ENCODE measurements around the gene DDX49. TPM values are rescaled to one million over a fixed set of nuclear protein-coding genes. Genes with fewer than 3 reads are reported as not detected.

Gene DDX49
- total RNA-seq, 3 donors from 2014 or later (not counting 1 experiment from before 2014, with no cell fraction given) = 59.3 to 66.9 (median 62.9) TPM

DNA sequence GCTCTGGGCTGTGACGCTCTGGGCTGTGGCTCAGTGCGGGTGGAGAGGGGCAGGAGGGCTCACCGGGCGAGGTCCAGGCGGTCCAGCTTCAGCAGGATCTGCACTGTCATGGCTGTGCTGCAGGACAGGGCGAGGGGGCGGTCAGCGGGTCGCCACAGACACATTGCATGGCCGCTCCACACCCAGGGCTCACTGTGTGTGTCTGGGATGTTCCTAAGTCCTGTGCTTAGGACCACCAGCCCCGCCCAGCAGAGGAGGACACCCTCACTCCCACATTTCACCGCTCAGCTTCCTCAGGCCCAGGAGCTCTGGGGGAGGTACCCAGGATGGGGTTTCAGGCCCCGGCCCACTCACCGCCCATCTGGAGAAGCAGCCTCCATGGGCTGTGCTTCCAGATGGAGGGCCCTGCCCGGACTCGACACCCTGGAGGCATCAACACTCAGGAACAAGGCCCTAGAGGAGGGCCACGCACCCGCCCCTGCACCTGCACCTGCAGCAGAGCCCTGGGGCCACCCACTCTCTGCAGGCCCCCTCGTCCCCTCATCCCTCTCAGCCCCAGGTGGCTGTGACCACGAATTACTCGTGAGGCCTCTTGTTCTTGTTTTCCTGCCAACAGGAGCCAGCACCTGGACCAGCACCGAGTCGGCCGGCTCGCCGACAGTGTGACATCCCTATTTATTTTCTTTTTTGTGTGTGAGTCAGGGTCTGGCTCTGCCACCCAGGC lies 13.8 kb upstream of the DDX49 start:
- Mint-ChIP-seq H3K27me3 (ENCODE audit: low read depth in 2 of 2) (no peaks in the 10 kb centered on the region), H3K4me3 (no peak overlapping the region), H3K4me1 (peaks cover 0 to 5% of the 10 kb centered on the region in 2 donors), H3K27ac (peak overlapping the region; percentile 32 to 41), H3K36me3 (no peaks in the 10 kb centered on the region), H3K9me3 (no peaks in the 10 kb centered on the region)
- TF ChIP-seq, protein P1, sequence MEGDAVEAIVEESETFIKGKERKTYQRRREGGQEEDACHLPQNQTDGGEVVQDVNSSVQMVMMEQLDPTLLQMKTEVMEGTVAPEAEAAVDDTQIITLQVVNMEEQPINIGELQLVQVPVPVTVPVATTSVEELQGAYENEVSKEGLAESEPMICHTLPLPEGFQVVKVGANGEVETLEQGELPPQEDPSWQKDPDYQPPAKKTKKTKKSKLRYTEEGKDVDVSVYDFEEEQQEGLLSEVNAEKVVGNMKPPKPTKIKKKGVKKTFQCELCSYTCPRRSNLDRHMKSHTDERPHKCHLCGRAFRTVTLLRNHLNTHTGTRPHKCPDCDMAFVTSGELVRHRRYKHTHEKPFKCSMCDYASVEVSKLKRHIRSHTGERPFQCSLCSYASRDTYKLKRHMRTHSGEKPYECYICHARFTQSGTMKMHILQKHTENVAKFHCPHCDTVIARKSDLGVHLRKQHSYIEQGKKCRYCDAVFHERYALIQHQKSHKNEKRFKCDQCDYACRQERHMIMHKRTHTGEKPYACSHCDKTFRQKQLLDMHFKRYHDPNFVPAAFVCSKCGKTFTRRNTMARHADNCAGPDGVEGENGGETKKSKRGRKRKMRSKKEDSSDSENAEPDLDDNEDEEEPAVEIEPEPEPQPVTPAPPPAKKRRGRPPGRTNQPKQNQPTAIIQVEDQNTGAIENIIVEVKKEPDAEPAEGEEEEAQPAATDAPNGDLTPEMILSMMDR (IDR thresholded peaks at IDR 0.05) = no peak
- no peaks in the 10 kb centered on the region for H3K4me1 ChIP-seq (ENCODE audit: control insufficient read depth, insufficient read depth, low read length)
- H3K36me3 ChIP-seq (ENCODE audit: control insufficient read depth, insufficient read depth, low read length) = peaks cover 46% of the 10 kb centered on the region
- DNase-seq (peak in 1 of 2 donors; percentile 4), ATAC-seq (no peak)
- no peak overlapping the region for H3K27ac ChIP-seq (ENCODE audit: low read length)
- intact Hi-C loops (cut with micrococcal nuclease) = no loop called here
- H3K9me3 ChIP-seq (ENCODE audit: control insufficient read depth, insufficient read depth, low read length) = no peaks in the 10 kb centered on the region
- WGBS (ENCODE audit: insufficient coverage) = 88% methylated on average over 22 of the region's 26 CpGs
- H3K27me3 ChIP-seq (ENCODE audit: control insufficient read depth, insufficient read depth, low read length) = no peaks in the 10 kb centered on the region
- H3K4me3 ChIP-seq (ENCODE audit: low read length) = no peak overlapping the region

DNA sequence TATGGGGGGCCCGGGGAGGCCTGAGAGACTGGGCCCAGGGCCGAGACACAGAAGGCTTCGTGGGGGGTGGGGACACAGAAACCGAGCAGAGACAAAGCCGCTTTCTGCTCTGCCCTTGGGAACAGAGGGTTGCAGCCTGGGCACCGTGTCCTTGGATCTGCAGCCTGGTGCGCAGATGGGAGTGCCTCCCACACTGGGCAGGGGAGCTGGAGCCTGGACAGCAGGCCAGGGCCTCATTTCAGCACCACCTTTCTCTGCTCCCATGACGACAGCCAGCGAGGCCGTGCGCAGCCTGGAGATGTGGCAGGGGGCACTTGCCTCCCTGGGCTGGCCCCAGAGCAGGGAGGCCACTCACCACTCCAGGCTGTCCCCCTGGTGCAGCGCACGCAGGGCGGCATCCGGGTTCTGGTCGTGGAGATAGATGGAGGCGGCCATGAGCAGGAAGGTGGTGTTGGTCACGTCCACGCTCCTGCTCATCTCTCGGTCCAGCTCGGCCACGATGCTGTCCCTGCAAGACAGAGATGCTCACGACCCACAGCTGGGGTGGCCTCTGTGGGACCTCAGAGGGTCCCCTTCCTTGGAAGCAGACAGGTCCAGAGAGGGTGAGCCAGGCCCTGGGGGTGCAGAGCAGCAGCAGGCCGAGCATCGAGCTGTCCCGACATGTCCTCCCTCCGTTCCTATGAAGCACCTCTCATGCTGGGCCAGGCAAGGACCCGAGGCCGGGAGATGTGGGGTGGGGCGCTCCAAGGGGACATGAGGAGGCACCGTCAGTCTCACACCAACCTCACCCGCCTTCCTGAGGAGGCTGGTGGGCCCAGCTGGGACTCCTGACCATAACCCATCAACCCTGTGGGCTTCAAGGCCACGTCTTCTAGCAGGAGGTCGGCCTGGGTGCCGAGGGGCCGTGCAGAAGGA lies 12.7 kb upstream of the DDX49 start:
- H3K36me3 ChIP-seq (ENCODE audit: control insufficient read depth, insufficient read depth, low read length) = peaks cover 43% of the 10 kb centered on the region
- WGBS (ENCODE audit: insufficient coverage) = 97% methylated on average over 36 of the region's 36 CpGs

DNA sequence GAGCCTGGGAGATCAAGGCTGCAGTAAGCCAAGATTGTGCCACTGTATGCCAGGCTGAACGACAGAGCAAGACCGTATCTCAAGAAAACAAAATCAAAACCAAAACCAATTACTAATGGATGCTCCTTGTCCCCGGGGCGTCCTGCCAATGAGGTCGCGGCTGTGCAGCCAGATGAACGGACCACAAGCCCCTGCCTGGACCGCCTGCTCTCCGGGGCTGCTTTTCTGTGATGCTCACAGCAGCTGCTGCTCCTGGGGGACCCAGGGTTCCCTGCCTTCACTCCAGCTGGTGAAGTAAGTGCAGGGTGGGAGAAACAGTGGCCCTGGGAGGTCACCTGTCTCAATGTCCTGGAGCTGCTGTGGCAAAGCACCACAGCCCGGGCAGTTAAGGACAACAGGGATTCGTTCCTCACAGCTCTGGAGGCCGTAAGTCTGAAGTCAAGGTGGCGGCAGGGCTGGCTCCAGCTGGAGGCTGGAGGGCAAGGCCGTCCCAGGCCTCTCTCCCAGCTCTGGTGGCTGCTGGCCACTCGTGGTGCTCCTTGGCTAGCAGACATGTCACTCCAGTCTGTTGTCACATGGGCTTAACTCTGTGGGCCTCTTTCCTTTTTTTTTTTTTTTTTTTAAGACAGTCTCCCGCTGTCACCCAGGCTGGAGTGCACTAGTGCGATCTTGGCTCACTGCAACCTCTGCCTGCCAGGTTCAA lies 10.4 kb upstream of the DDX49 start:
- H3K4me1 Mint-ChIP-seq = peaks cover 0 to 14% of the 10 kb centered on the region in 2 donors
- no peaks in the 10 kb centered on the region for H3K27me3 Mint-ChIP-seq (ENCODE audit: low read depth in 2 of 2)
- no peak overlapping the region for H3K4me3 Mint-ChIP-seq
- no peaks in the 10 kb centered on the region for H3K27me3 ChIP-seq (ENCODE audit: control insufficient read depth, insufficient read depth, low read length)
- peaks cover 48% of the 10 kb centered on the region for H3K36me3 ChIP-seq (ENCODE audit: control insufficient read depth, insufficient read depth, low read length)
- no peak overlapping the region for H3K27ac Mint-ChIP-seq
- intact Hi-C loops (cut with micrococcal nuclease) = no loop called here
- H3K36me3 Mint-ChIP-seq = no peaks in the 10 kb centered on the region
- DNase-seq (no peak), ATAC-seq (no peak)
- 96% methylated on average over 17 of the region's 17 CpGs for whole genome bisulfite sequencing (ENCODE audit: insufficient coverage)
- peaks cover 4% of the 10 kb centered on the region for H3K4me1 ChIP-seq (ENCODE audit: control insufficient read depth, insufficient read depth, low read length)
- TF ChIP-seq, protein P1 (IDR thresholded peaks at IDR 0.05) = no peak
- no peaks in the 10 kb centered on the region for H3K9me3 ChIP-seq (ENCODE audit: control insufficient read depth, insufficient read depth, low read length)
- H3K4me3 ChIP-seq (ENCODE audit: low read length) = no peak overlapping the region
- no peaks in the 10 kb centered on the region for H3K9me3 Mint-ChIP-seq
- H3K27ac ChIP-seq (ENCODE audit: low read length) = no peak overlapping the region

More for the DNA sequence above, 12.7 kb upstream of the DDX49 start:
- intact Hi-C loops (cut with micrococcal nuclease) = no loop called here
- no peak overlapping the region for H3K4me3 Mint-ChIP-seq
- Histone ChIP-seq H3K9me3 (ENCODE audit: control insufficient read depth, insufficient read depth, low read length) (no peaks in the 10 kb centered on the region), H3K4me1 (ENCODE audit: control insufficient read depth, insufficient read depth, low read length) (no peaks in the 10 kb centered on the region), H3K27me3 (ENCODE audit: control insufficient read depth, insufficient read depth, low read length) (no peaks in the 10 kb centered on the region), H3K4me3 (ENCODE audit: low read length) (no peak overlapping the region), H3K27ac (ENCODE audit: low read length) (no peak overlapping the region)
- H3K9me3 Mint-ChIP-seq = no peaks in the 10 kb centered on the region
- no peaks in the 10 kb centered on the region for H3K36me3 Mint-ChIP-seq
- peaks cover 0 to 5% of the 10 kb centered on the region in 2 donors for H3K4me1 Mint-ChIP-seq
- peak in 1 of 3 donors; percentile 9 for ATAC-seq
- TF ChIP-seq, protein P1 (IDR thresholded peaks at IDR 0.05) = no peak
- DNase-seq = no peak
- no peaks in the 10 kb centered on the region for H3K27me3 Mint-ChIP-seq (ENCODE audit: low read depth in 2 of 2)
- no peak overlapping the region for H3K27ac Mint-ChIP-seq

Data from natural killer cell (primary cell).